GM18505 (cell line): ENCODE measurements around the gene LILRB5.
"Not testable (repeated sequence)": the region's sequence is repeated elsewhere in the genome, so short reads cannot be mapped to it uniquely, and the experiment has no call there.

Experiments used
- ATAC-seq: cut with Tn5 transposase; IDR thresholded peaks from one replicate; pipeline ENCODE4 v1.9.1; 2021; ENCODE audit not compliant: unreplicated experiment
- POLR2A ChIP-seq: IDR thresholded peaks from 4 replicates; pipeline ENCODE4 v1.6.1; 2011; ENCODE audit warnings: borderline replicate concordance; ENCODE audit not compliant: insufficient read depth, insufficient read length; ENCODE audit errors: extremely low read depth

The LILRB5 gene

GRCh38 chr19:54257116-54257480 lies at the start of gene LILRB5:
TSS of gene LILRB5 (minus strand) at chr19:54257273. CDS start at chr19:54257193, 80 bp downstream.
- ATAC-seq: no peak
- no peak for TF ChIP-seq POLR2A

DNA sequence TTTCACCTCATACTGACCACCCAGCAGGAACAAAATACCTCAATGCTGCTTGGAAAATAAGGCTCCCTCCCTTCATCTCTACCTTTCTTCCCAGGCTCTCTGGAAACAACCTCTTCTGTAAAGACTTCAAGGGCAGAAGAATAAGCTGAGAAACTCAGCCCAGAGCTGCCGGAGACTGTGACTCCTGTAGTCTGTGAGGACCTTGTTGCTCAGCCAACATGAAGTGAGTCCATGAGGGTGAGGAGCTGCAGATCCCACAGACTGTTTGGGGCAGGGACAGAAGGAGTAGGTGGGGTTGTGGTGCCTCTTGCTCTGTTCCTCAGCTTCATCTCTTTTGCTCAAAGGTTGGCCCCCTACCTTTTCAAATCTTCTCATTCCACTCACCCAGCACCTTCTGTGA lies 48.1 kb upstream of the LILRB5 start:
- no peak for ATAC-seq
- no peak for TF ChIP-seq POLR2A

DNA sequence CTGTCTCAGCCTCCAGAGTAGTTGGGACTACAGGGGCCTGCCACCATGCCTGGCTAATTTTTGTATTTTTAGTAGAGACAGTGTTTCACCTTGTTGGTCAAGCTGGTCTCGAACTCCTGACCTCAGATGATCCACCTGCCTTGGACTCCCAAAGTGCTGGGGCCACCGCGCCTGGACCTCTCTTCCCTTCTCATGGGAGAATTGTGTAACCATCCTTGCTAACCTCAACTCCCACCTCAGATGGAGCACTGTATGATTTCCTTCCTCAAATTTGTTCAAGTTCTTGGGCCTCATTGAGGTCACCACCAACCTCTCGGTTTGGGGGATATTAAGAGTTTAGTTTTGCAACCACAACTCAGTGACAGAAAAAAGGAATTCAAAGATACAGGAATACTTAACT lies 45.2 kb upstream of the LILRB5 start:
- ATAC-seq: no peak
- TF ChIP-seq POLR2A: no peak

DNA sequence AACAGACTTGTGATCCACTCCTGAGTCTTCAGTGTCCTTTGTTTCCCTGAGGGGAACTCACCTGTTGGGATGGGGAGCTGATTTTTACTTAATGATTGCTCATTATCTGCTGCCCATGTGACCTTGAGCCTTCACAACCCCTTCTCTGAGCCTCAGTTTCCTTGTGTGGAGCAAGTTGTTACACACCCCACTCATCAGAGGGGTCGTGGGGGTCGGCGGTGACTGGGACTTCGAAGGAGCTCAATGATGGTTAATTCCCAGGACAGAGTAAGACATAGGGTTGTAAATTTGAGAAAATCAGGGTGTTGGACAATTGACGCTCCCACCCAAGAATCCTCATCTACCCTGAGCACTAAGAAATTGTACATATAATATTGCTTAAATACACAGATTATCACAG lies 42.4 kb upstream of the LILRB5 start:
- no peak for ATAC-seq
- TF ChIP-seq POLR2A: no peak

GRCh38 chr19:54299126-54299498 lies 42.0 kb upstream of the LILRB5 start:
- TF ChIP-seq POLR2A: no peak

DNA sequence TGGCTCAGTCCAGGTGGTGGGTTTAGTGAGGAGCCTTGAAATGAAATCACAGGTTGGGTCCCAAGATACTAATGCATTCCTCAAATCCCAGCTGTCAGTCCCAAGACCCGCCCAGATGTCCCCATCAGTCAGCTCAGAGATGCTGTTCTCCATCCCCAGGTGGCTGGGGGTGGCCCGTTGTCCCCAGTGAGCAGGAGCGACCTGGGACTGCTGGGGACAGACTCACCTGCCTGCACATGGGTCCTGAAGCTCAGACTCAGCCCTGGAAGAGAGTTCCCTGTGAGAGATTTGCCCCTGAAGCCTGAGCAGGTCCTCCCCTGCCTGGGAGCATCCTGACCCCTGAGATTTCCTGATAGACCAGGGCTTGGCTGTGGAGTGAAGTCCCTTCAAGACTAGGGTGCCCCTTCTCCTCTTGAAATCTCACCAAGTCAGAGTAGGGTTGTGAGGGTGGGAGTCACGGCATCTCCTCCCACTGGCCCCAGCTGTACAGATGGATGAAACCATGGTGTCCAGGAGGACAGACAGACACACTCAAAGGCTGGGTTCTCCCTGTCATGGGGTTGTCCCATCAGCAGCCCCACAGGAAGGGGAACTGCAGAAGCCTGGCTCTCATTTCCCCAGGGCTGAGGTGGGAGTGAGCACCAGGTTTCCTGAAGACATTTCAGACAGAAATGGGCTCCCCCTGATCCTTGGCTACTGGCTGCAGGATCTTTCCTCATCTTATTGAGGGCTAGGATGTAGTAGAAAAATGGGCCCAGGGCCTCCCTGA lies 41.5 kb upstream of the LILRB5 start:
- no peak for ATAC-seq
- TF ChIP-seq POLR2A: no peak

More at GRCh38 chr19:54299126-54299498, 42.0 kb upstream of the LILRB5 start:
- no peak for ATAC-seq

GRCh38 chr19:54297759-54298305 lies 40.8 kb upstream of the LILRB5 start:
- no peak for ATAC-seq
- no peak for TF ChIP-seq POLR2A

DNA sequence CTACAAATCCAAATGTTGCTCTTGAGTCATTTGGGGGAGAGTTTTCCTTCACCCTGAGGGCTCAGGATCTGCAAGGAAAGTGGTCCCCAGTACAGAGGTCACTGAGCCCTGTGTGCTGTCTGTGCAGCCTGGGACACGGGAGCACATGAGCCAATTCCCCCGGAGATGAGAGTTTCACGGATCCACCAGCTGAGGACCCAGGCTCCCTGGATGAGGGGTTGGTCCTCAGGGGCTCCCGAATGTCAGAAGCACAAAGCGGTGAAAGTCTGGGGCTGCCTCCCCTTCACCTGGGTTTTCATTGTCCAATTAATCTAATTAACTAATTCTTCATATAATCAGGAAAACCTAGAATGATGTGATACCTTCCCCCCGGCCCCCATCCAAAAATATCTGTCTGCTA lies 37.5 kb upstream of the LILRB5 start:
- ATAC-seq: no peak
- no peak for TF ChIP-seq POLR2A

DNA sequence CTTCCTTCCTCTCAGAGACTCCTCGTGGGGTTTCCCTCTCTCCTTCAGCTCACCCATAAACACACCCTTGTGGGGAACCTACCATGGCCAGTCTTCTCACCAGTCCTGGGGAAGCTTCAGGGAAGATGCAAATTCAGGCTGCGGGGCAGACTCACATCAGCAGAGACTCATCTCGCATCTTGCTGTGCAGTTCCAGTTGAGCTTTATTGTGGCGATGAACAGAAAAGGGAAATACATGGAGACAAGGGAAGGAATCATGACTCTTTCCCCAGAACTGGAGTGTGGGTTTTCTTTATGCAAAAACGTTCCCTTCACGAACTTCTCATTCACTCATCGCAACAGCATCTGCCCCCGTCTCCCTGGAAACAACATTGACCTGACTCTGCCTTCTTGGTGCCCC lies 32.1 kb upstream of the LILRB5 start:
- ATAC-seq: not testable (repeated sequence)

DNA sequence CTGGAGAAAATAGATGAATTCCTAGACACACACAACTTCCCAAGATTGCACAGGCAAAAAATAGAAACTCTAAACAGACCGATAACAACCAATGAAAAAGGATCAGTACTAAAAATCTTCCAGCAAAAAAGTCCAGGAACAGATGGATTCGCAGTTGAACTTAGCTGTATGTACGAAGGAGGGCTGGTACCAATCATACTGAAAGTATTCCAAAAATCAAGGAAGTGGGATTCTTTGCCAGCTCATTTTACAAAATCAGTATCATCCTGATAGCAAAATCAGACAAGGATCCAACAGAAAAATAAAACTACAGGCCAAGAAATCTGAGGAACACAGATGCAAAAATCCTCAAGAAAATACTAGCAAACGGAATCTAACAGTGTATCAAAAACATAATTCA lies 30.4 kb upstream of the LILRB5 start:
- no peak for TF ChIP-seq POLR2A
- no peak for ATAC-seq

- not testable (repeated sequence) for ATAC-seq
These were observed 29.2 kb upstream of the LILRB5 start for GRCh38 chr19:54286283-54286682.

GRCh38 chr19:54285427-54286056 lies 28.5 kb upstream of the LILRB5 start:
- not testable (repeated sequence) for ATAC-seq

- no peak for ATAC-seq
- TF ChIP-seq POLR2A: no peak
These were observed 25.8 kb upstream of the LILRB5 start for GRCh38 chr19:54282686-54283470.

- not testable (repeated sequence) for ATAC-seq
These were observed 24.6 kb upstream of the LILRB5 start for GRCh38 chr19:54281729-54282075.
